ENCODE measurements around the gene PHLDA1. TPM values are rescaled to one million over a fixed set of nuclear protein-coding genes. Genes with fewer than 3 reads are reported as not detected.
A peak's percentile ranks its signal among the peaks of the same experiment; 100 is the strongest.

Gene PHLDA1
- polyA plus RNA-seq, 1 of the 3 experiments (the other 2 are of a cell fraction) = 26.2 TPM

DNA sequence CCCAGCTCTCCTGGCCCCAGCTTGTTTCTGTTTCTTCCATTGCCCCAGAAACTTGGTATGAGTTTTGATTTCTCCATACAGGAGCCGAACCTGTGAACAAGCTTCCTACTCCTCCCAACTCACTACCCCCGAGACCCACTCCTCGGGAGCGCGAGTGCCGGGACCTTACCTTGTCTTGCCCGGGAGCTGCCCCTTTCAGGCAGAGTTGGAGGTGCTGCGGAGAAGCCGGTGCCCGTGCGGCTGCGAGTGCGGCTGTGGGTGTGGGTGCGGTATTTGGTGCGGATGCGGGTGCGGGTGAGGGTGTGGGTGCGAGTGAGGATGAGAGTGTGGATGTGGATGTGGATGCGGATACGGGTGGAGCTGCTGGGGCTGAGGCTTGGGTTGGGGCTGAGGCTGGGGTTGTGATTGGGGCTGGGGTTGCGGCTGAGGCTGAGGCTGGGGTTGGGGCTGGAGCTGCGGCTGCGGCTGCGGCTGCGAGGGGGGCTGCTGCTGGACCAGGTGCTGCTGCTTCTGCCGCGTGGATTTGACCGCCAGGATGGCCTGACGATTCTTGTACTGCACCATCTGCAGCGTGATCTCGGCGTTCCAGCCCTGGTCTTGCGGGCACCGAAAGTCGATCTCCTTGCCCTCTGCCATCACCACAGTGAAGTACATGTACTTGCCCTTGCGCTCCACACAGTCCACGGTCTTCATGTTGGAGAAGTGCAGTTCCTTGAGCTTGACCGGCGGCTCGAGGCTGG is 1.1 kb downstream of the PHLDA1 start:
- Histone ChIP-seq H3F3A (replicated peaks; ENCODE audit: insufficient read depth) (peaks cover 68% of the 10 kb centered on the region), H4K20me1 (ENCODE audit: insufficient read depth) (peaks cover 10% of the 10 kb centered on the region; the same call in 1 of the 2 replicates), H3K36me3 (replicated peaks in 1 of 2; ENCODE audit: control insufficient read depth in 1 of 2, insufficient read depth in 2 of 2, low read length in 1 of 2) (peaks cover 14 to 28% of the 10 kb centered on the region in 2 experiments), H3K27ac (ENCODE audit: low read depth in 2 of 2, low read length in 1 of 2) (peak overlapping the region; percentile 58 to 92), H3K27me3 (ENCODE audit: insufficient read depth) (no peaks in the 10 kb centered on the region), H2AFZ (ENCODE audit: low read depth) (peak overlapping the region; percentile 15; the same call in 1 of the 2 replicates), H3K79me2 (ENCODE audit: insufficient read depth) (peaks cover 48% of the 10 kb centered on the region), H3K9me3 (no peaks in the 10 kb centered on the region), H3K4me3 (ENCODE audit: low read depth in 2 of 2, low read length in 1 of 2) (peak overlapping the region; percentile 80 to 91), H3K4me1 (ENCODE audit: control insufficient read depth in 1 of 2, insufficient read depth in 2 of 2, low read depth in 1 of 2, low read length in 1 of 2) (peaks cover 12 to 15% of the 10 kb centered on the region in 2 experiments), H3K4me2 (peak overlapping the region; percentile 69), H3K9ac (peak overlapping the region; percentile 98), H3K9me2 (no peaks in the 10 kb centered on the region)
- CTCF ChIA-PET = interaction anchor here (0.7 to 12.5 kb wide), 16 partner anchors 10 to 545 kb away, joined by 3 to 166 read pairs (median 4); no protein-coding TSS in a partner anchor
- POLR2A ChIA-PET = interaction anchor here (1.3 kb wide), 1 partner anchor 519 kb away, joined by 3 read pairs; the partner anchor contains the start of gene KRR1
- no peak for TF ChIP-seq MXI1 (IDR thresholded peaks at IDR 0.05; ENCODE audit: low read depth, low read length)
- TF ChIP-seq ELF1 (IDR thresholded peaks at IDR 0.05) = no peak
- no peak for TF ChIP-seq RXRA (IDR thresholded peaks at IDR 0.05; ENCODE audit: borderline replicate concordance, low read depth)
- DNase-seq = peak; percentile 67
- WGBS (ENCODE audit: low lambda C conversion rate) = under 1% methylated on average over 30 of the region's 40 CpGs

DNA sequence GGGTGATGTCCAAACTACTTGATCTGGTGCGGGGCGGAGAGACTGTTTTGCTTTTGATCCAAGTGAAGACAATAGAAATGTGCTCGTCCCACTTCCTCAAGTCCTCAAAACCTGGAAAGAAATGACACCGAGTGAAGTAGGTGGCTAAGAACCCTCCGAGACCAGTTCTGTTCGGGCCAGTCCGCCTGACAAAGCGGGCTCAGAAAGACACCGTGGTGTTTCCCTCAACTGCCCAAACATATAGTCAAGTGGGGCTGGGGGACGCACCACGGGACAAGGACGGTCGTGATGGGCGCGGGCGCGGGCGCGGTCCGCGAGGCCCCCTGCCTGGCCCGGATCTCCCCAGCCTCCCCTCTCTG is 1.6 kb downstream of the PHLDA1 start:
- H3K79me2 ChIP-seq (ENCODE audit: insufficient read depth) = peaks cover 48% of the 10 kb centered on the region
- CTCF ChIA-PET = interaction anchor here (0.7 to 12.5 kb wide), 3 partner anchors 17 to 501 kb away, joined by 3 to 166 read pairs (median 4); no protein-coding TSS in a partner anchor
- POLR2A ChIA-PET = interaction anchor here (1.3 kb wide), 1 partner anchor 519 kb away, joined by 3 read pairs; the partner anchor contains the start of gene KRR1

More for the DNA sequence above, 1.6 kb downstream of the PHLDA1 start:
- under 1% methylated on average over 15 of the region's 22 CpGs for WGBS (ENCODE audit: low lambda C conversion rate)
- H3K9ac ChIP-seq = peak overlapping the region; percentile 98
- peaks cover 14 to 28% of the 10 kb centered on the region in 2 experiments for H3K36me3 ChIP-seq (replicated peaks in 1 of 2; ENCODE audit: control insufficient read depth in 1 of 2, insufficient read depth in 2 of 2, low read length in 1 of 2)
- no peaks in the 10 kb centered on the region for H3K9me3 ChIP-seq
- H2AFZ ChIP-seq (ENCODE audit: low read depth) = 0 out of 2 replicates have a peak overlapping the region, but pooled peaks have one; percentile 15
- peak; percentile 49 for DNase-seq
- peaks cover 10% of the 10 kb centered on the region; the same call in 1 of the 2 replicates for H4K20me1 ChIP-seq (ENCODE audit: insufficient read depth)
- no peaks in the 10 kb centered on the region for H3K9me2 ChIP-seq
- peak overlapping the region; percentile 58 to 92 for H3K27ac ChIP-seq (ENCODE audit: low read depth in 2 of 2, low read length in 1 of 2)
- peaks cover 12 to 15% of the 10 kb centered on the region in 2 experiments for H3K4me1 ChIP-seq (ENCODE audit: control insufficient read depth in 1 of 2, insufficient read depth in 2 of 2, low read depth in 1 of 2, low read length in 1 of 2)
- peaks cover 68% of the 10 kb centered on the region for H3F3A ChIP-seq (replicated peaks; ENCODE audit: insufficient read depth)
- TF ChIP-seq EP300 (IDR thresholded peaks at IDR 0.05; ENCODE audit: borderline replicate concordance in 1 of 2, low read depth in 1 of 2, low read length in 1 of 2) (no peak), REST (IDR thresholded peaks at IDR 0.05; ENCODE audit: low read depth, low read length) (no peak), POLR2AphosphoS5 (IDR thresholded peaks at IDR 0.05; ENCODE audit: low read depth, low read length) (0 out of 2 replicates have a peak, but pooled peaks have one; percentile 1), RAD21 (IDR thresholded peaks at IDR 0.05; ENCODE audit: low read length) (no peak), SIN3A (IDR thresholded peaks at IDR 0.05; ENCODE audit: borderline replicate concordance, low read depth, low read length) (peak; percentile 36; the same call in 1 of the 2 replicates)
- H3K4me3 ChIP-seq (ENCODE audit: low read depth in 2 of 2, low read length in 1 of 2) = peak overlapping the region; percentile 80 to 91
- no peaks in the 10 kb centered on the region for H3K27me3 ChIP-seq (ENCODE audit: insufficient read depth)
- H3K4me2 ChIP-seq = peak overlapping the region; percentile 69

Data from SK-N-SH (cell line).